Measurements from ENCODE around the gene NEK11.

- TF ChIP-seq POLR2A (IDR thresholded peaks at IDR 0.05) (no peak), CTCF (IDR thresholded peaks at IDR 0.05) (no peak)
Observed at GRCh38 chr3:131147534-131147933, 120.9 kb downstream of the NEK11 start.
